ENCODE measurements around the gene DEFB116. TPM values are rescaled to one million over a fixed set of nuclear protein-coding genes. Genes with fewer than 3 reads are reported as not detected.

Gene DEFB116
- total and polyA plus RNA-seq, 2 of the 4 experiments (the other 2 are of a cell fraction), result not detected

Small RNA genes lying within 50 kb of the gene (microRNA-seq; reads per million reads assigned to microRNA genes)
- gene RNA5SP480 (ENCODE audit: insufficient read depth, insufficient read length), result not detected

Small RNA genes lying within 50 kb of the gene (small RNA-seq; reads per million reads assigned to genes)
- gene RNA5SP480, result 0 reads per million in 5 experiments

Other genes with a start within 250 kb of the DEFB116 start
- not detected in 2 replicates for gene DEFB115, start 50.9 kb downstream of the DEFB116 start, total RNA-seq (2012; rRNA removed)
- not detected in 2 replicates for gene DEFB115, start 50.9 kb downstream of the DEFB116 start, polyA plus RNA-seq (2012; rRNA removed)
- not detected in 2 replicates for gene DEFB118, start 60.0 kb upstream of the DEFB116 start, total RNA-seq (2012; rRNA removed)
- gene DEFB118, start 60.0 kb upstream of the DEFB116 start, polyA plus RNA-seq (2012; rRNA removed), result not detected in 2 replicates
- not detected in 2 replicates for gene DEFB119, start 82.0 kb upstream of the DEFB116 start, total RNA-seq (2012; rRNA removed)
- not detected in 2 replicates for gene DEFB119, start 82.0 kb upstream of the DEFB116 start, polyA plus RNA-seq (2012; rRNA removed)
- gene DEFB121, start 97.6 kb upstream of the DEFB116 start, total RNA-seq (2012; rRNA removed), result not detected in 2 replicates
- not detected in 2 replicates for gene DEFB121, start 97.6 kb upstream of the DEFB116 start, polyA plus RNA-seq (2012; rRNA removed)
- not detected in 2 replicates for gene DEFB123, start 132.0 kb upstream of the DEFB116 start, total RNA-seq (2012; rRNA removed)
- gene DEFB123, start 132.0 kb upstream of the DEFB116 start, polyA plus RNA-seq (2012; rRNA removed), result not detected in 2 replicates
- gene DEFB124, start 166.5 kb upstream of the DEFB116 start, total RNA-seq (2012; rRNA removed), result not detected in 2 replicates
- gene DEFB124, start 166.5 kb upstream of the DEFB116 start, polyA plus RNA-seq (2012; rRNA removed), result not detected in 2 replicates
- gene REM1, start 166.7 kb upstream of the DEFB116 start, total RNA-seq (2012; rRNA removed), result not detected in 2 replicates
- gene REM1, start 166.7 kb upstream of the DEFB116 start, polyA plus RNA-seq (2012; rRNA removed), result not detected in 2 replicates
- gene HM13, start 205.9 kb upstream of the DEFB116 start, total RNA-seq (2012; rRNA removed), result 46.7 and 53.2 TPM in 2 replicates
- 203 and 207 TPM in 2 replicates for gene HM13, start 205.9 kb upstream of the DEFB116 start, polyA plus RNA-seq (2012; rRNA removed)

Data from IMR-90 (cell line).